Measurements from ENCODE around the gene DIRAS2. TPM values are rescaled to one million over a fixed set of nuclear protein-coding genes. Genes with fewer than 3 reads are reported as not detected.

Gene DIRAS2
- total RNA-seq, 1 experiment from 2014 or later, result not detected

DNA sequence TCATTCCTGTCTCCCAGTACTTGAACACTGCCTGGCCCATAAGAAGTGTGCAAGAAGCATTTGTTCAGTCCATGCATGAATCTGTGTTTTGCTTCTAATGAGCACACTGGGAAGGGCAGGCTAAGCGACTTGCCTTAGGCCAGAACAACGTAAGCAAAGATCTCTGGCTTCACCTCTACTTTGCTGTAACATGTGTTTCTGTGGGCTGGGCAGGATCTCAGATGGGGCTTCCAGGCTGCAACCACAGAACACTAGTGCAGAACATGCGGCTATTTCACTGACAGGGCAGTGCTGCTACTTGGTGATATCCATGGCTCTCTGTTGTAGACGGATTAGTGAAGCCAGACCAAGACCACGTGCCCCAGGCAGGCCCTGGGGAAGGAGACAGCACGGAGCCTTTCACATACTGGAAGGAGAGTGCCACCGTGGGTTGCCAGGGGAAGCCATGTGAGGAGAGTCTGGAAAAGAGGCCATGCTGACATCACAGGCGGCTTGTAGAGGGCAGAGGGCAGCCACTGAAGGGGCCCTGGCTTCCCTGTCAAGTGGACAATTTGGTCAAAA lies 9.9 kb downstream of the DIRAS2 start:
- no peak for DNase-seq
- TF ChIP-seq, protein P1, sequence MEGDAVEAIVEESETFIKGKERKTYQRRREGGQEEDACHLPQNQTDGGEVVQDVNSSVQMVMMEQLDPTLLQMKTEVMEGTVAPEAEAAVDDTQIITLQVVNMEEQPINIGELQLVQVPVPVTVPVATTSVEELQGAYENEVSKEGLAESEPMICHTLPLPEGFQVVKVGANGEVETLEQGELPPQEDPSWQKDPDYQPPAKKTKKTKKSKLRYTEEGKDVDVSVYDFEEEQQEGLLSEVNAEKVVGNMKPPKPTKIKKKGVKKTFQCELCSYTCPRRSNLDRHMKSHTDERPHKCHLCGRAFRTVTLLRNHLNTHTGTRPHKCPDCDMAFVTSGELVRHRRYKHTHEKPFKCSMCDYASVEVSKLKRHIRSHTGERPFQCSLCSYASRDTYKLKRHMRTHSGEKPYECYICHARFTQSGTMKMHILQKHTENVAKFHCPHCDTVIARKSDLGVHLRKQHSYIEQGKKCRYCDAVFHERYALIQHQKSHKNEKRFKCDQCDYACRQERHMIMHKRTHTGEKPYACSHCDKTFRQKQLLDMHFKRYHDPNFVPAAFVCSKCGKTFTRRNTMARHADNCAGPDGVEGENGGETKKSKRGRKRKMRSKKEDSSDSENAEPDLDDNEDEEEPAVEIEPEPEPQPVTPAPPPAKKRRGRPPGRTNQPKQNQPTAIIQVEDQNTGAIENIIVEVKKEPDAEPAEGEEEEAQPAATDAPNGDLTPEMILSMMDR (conservative IDR thresholded peaks at IDR 0.05), result no peak
- no peak for TF ChIP-seq EZH2 (IDR thresholded peaks at IDR 0.05; ENCODE audit: low read depth)
- Histone ChIP-seq H3F3A (ENCODE audit: insufficient read depth, low read depth) (no peaks in the 10 kb centered on the region), H3K4me2 (no peak overlapping the region), H3K27me3 (ENCODE audit: insufficient read depth, low read depth) (no peaks in the 10 kb centered on the region), H4K20me1 (ENCODE audit: insufficient read depth) (no peaks in the 10 kb centered on the region), H3K9me2 (ENCODE audit: insufficient read depth) (no peaks in the 10 kb centered on the region), H3K27ac (no peak overlapping the region), H3K9me3 (ENCODE audit: insufficient read depth, low read depth) (no peaks in the 10 kb centered on the region), H3K36me3 (ENCODE audit: low read depth) (no peaks in the 10 kb centered on the region), H3K4me1 (replicated peaks; ENCODE audit: insufficient read depth) (no peaks in the 10 kb centered on the region), H2AFZ (no peak overlapping the region), H3K79me2 (ENCODE audit: low read depth) (no peaks in the 10 kb centered on the region), H3K4me3 (no peak overlapping the region)
- no TSS peak for BruUV-seq (replicated peaks)
- ChIA-PET CTCF (no interaction called here), POLR2A (ENCODE audit: unreplicated experiment) (no interaction called here)
- intact Hi-C loops (cut with micrococcal nuclease; ENCODE audit: unreplicated experiment), result no loop called here

DNA sequence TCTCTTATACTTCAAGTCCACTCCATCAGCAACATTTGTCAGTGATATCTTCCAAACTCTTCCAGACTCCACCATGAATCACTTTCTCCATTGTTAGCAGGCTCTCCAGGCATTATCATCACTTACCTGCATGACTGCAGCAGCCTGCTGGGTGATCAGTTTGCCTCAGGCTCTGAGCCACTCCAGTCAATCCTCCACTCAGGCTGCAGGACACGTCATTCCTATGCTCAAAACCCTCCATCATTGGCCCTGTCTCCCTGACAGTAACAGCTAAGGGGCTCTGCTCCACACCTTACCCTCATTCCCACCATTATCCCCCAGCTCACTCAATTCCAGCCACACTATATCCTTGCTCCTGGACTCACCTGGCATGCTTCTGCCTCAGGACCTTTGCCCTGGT lies 10.7 kb downstream of the DIRAS2 start:
- Histone ChIP-seq H3K4me2 (no peak overlapping the region), H2AFZ (no peak overlapping the region), H3K36me3 (ENCODE audit: low read depth) (no peaks in the 10 kb centered on the region), H3K79me2 (ENCODE audit: low read depth) (no peaks in the 10 kb centered on the region), H3K9me2 (ENCODE audit: insufficient read depth) (no peaks in the 10 kb centered on the region), H3K4me1 (replicated peaks; ENCODE audit: insufficient read depth) (no peaks in the 10 kb centered on the region), H3K27ac (no peak overlapping the region), H3K27me3 (ENCODE audit: insufficient read depth, low read depth) (no peaks in the 10 kb centered on the region), H3K4me3 (no peak overlapping the region), H3K9me3 (ENCODE audit: insufficient read depth, low read depth) (no peaks in the 10 kb centered on the region), H4K20me1 (ENCODE audit: insufficient read depth) (no peaks in the 10 kb centered on the region), H3F3A (ENCODE audit: insufficient read depth, low read depth) (no peaks in the 10 kb centered on the region)
- ChIA-PET CTCF (no interaction called here), POLR2A (ENCODE audit: unreplicated experiment) (no interaction called here)
- no TSS peak for BruUV-seq (replicated peaks)
- intact Hi-C loops (cut with micrococcal nuclease; ENCODE audit: unreplicated experiment), result no loop called here
- DNase-seq, result no peak
- TF ChIP-seq, protein P1 (conservative IDR thresholded peaks at IDR 0.05), result no peak
- no peak for TF ChIP-seq EZH2 (IDR thresholded peaks at IDR 0.05; ENCODE audit: low read depth)

DNA sequence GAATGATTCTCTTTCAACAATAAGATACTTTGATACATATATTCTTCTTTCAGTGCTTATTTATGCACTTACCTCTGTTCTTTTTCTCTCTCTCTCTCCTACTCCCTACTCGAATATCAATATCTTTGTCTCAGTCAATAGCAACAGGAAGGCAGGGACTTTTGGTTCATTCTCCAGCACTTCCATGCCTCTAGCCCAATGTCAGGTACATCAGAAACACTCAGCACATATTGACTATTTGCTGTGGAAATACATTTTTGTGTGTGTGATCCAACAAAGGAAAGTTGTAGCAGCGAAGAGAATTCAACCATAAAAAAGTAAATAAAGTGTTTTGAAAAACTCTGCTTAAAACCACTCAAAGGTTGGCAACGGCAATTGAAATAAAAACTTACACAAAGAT lies 12.6 kb downstream of the DIRAS2 start:
- H3F3A ChIP-seq (ENCODE audit: insufficient read depth, low read depth), result no peaks in the 10 kb centered on the region
- no peak overlapping the region for H3K4me2 ChIP-seq
- no peaks in the 10 kb centered on the region for H3K4me1 ChIP-seq (replicated peaks; ENCODE audit: insufficient read depth)
- no peaks in the 10 kb centered on the region for H4K20me1 ChIP-seq (ENCODE audit: insufficient read depth)
- no peaks in the 10 kb centered on the region for H3K9me3 ChIP-seq (ENCODE audit: insufficient read depth, low read depth)
- H3K9me2 ChIP-seq (ENCODE audit: insufficient read depth), result no peaks in the 10 kb centered on the region
- H2AFZ ChIP-seq, result no peak overlapping the region
- intact Hi-C loops (cut with micrococcal nuclease; ENCODE audit: unreplicated experiment), result no loop called here
- ChIA-PET POLR2A (ENCODE audit: unreplicated experiment) (no interaction called here), CTCF (no interaction called here)
- no peaks in the 10 kb centered on the region for H3K79me2 ChIP-seq (ENCODE audit: low read depth)
- H3K27me3 ChIP-seq (ENCODE audit: insufficient read depth, low read depth), result no peaks in the 10 kb centered on the region
- no peaks in the 10 kb centered on the region for H3K36me3 ChIP-seq (ENCODE audit: low read depth)
- TF ChIP-seq EZH2 (IDR thresholded peaks at IDR 0.05; ENCODE audit: low read depth), result no peak
- TF ChIP-seq, protein P1 (conservative IDR thresholded peaks at IDR 0.05), result no peak
- no peak for DNase-seq
- BruUV-seq (replicated peaks), result no TSS peak
- H3K27ac ChIP-seq, result no peak overlapping the region
- H3K4me3 ChIP-seq, result no peak overlapping the region
